ENCODE results near the gene TRAM2. TPM values are rescaled to one million over a fixed set of nuclear protein-coding genes. Genes with fewer than 3 reads are reported as not detected.

TRAM2 gene
- total and polyA plus RNA-seq, 2 of the 13 experiments (the other 11 are each of a cell fraction or from before 2014, with no cell fraction given) = 49.1 to 72.5 TPM

- TF ChIP-seq ZNF496 (CRISPR knock-in tag; IDR thresholded peaks at IDR 0.05; ENCODE audit: insufficient replicate concordance) = no peak
- no peak for TF ChIP-seq NR3C1 (CRISPR knock-in tag; IDR thresholded peaks at IDR 0.05)
- no peak for TF ChIP-seq SIN3B (IDR thresholded peaks at IDR 0.05; ENCODE audit: low read length)
- no peak for TF ChIP-seq ZHX1 (CRISPR knock-in tag; IDR thresholded peaks at IDR 0.05; ENCODE audit: low read depth)
- no peak; the same call in 1 of the 2 replicates for TF ChIP-seq ZNF280D (CRISPR knock-in tag; IDR thresholded peaks at IDR 0.05)
- 0 out of 2 replicates have a peak, but pooled peaks have one; percentile 29 for TF ChIP-seq TBP (CRISPR knock-in tag; IDR thresholded peaks at IDR 0.05)
- TF ChIP-seq SNAPC5 (CRISPR knock-in tag; IDR thresholded peaks at IDR 0.05; ENCODE audit: borderline replicate concordance) = no peak
- TF ChIP-seq CBX2 (IDR thresholded peaks at IDR 0.05; ENCODE audit: low read depth, low read length) = no peak
- TF ChIP-seq CBX2 (CRISPR knock-in tag; IDR thresholded peaks at IDR 0.05; ENCODE audit: low read depth) = no peak
- TF ChIP-seq ZNF207 (IDR thresholded peaks at IDR 0.05; ENCODE audit: borderline replicate concordance) = no peak
- TF ChIP-seq RXRA (CRISPR knock-in tag; IDR thresholded peaks at IDR 0.05) = no peak; the same call in none of the 2 replicates
- TF ChIP-seq XBP1 (CRISPR knock-in tag; IDR thresholded peaks at IDR 0.05) = no peak
- TF ChIP-seq JARID2 (CRISPR knock-in tag; IDR thresholded peaks at IDR 0.05; ENCODE audit: insufficient replicate concordance) = no peak
- TF ChIP-seq ZMAT5 (CRISPR knock-in tag; IDR thresholded peaks at IDR 0.05; ENCODE audit: borderline replicate concordance, low read depth) = no peak
- TF ChIP-seq MLLT10 (CRISPR knock-in tag; IDR thresholded peaks at IDR 0.05) = no peak
- peak; percentile 43; the same call in 1 of the 2 replicates for TF ChIP-seq ZNF547 (CRISPR knock-in tag; IDR thresholded peaks at IDR 0.05)
- TF ChIP-seq ARHGAP35 (CRISPR knock-in tag; IDR thresholded peaks at IDR 0.05; ENCODE audit: borderline replicate concordance) = no peak
- TF ChIP-seq SMAD3 (CRISPR knock-in tag; IDR thresholded peaks at IDR 0.05) = no peak
- no peak for TF ChIP-seq ZNF24 (IDR thresholded peaks at IDR 0.05)
Observed at GRCh38 chr6:52576392-52577021, 353 bp downstream of the TRAM2 start (continued).

Data from HepG2 (cell line).